Loucy (cell line): Measurements from ENCODE around the gene TPM4.

Experiments
- H2AFZ ChIP-seq: fragments of 200-600 bp; sonication (generic); 2 replicates; pipeline ENCODE4 v1.6.0; 2016; ENCODE audit warnings: antibody characterized with exemption, mild to moderate bottlenecking, low read length, moderate library complexity
- H3F3A ChIP-seq: fragments of 200-600 bp; 2 replicates; pipeline ENCODE4 v1.6.0; 2016; ENCODE audit warnings: antibody characterized with exemption, low read depth, mild to moderate bottlenecking
- H3K27me3 ChIP-seq: fragments of 200-600 bp; sonication (generic); 2 replicates; pipeline ENCODE4 v1.6.1; 2014; ENCODE audit warnings: low read length, mild to moderate bottlenecking; ENCODE audit not compliant: insufficient read depth, poor library complexity, severe bottlenecking
- H3K36me3 ChIP-seq: fragments of 200-600 bp; sonication (generic); 2 replicates; pipeline ENCODE4 v1.6.1; 2016; ENCODE audit warnings: low read length; ENCODE audit not compliant: insufficient read depth
- H3K4me1 ChIP-seq: fragments of 200-600 bp; sonication (generic); 2 replicates; pipeline ENCODE4 v1.5.1; 2014; ENCODE audit warnings: low read length, mild to moderate bottlenecking; ENCODE audit not compliant: insufficient read depth, poor library complexity, severe bottlenecking
- H3K4me2 ChIP-seq: fragments of 200-600 bp; sonication (generic); 2 replicates; pipeline ENCODE4 v1.6.0; 2014; ENCODE audit warnings: antibody characterized with exemption, low read length, low read depth, mild to moderate bottlenecking; ENCODE audit not compliant: poor library complexity, severe bottlenecking
- H3K4me3 ChIP-seq: fragments of 200-600 bp; sonication (generic); 2 replicates; pipeline ENCODE4 v1.5.1; 2014; ENCODE audit warnings: low read length, mild to moderate bottlenecking, mixed read lengths; ENCODE audit not compliant: poor library complexity, severe bottlenecking
- H3K79me2 ChIP-seq: fragments of 200-600 bp; sonication (generic); 2 replicates; pipeline ENCODE4 v1.6.1; 2014; ENCODE audit warnings: low read length; ENCODE audit not compliant: insufficient read depth
- H3K9ac ChIP-seq: fragments of 200-600 bp; sonication (generic); 2 replicates; pipeline ENCODE4 v1.6.0; 2014; ENCODE audit warnings: mild to moderate bottlenecking, low read depth, low read length, moderate library complexity; ENCODE audit not compliant: poor library complexity, severe bottlenecking
- H3K9me2 ChIP-seq: fragments of 200-600 bp; sonication (generic); replicated peaks from 2 replicates; pipeline ENCODE4 v1.6.1; 2016; ENCODE audit warnings: low read depth, low read length, mixed read lengths
- H3K9me3 ChIP-seq: fragments of 200-600 bp; sonication (generic); 2 replicates; pipeline ENCODE4 v1.6.1; 2014; ENCODE audit warnings: mild to moderate bottlenecking, antibody characterized with exemption, low read length, low read depth; ENCODE audit not compliant: insufficient read depth
- H4K20me1 ChIP-seq: fragments of 200-600 bp; sonication (generic); 2 replicates; pipeline ENCODE4 v1.6.0; 2014; ENCODE audit warnings: antibody characterized with exemption, low read length, mild to moderate bottlenecking; ENCODE audit not compliant: insufficient read depth, poor library complexity, severe bottlenecking
- CTCF ChIP-seq: fragments of 200-600 bp; sonication (generic); conservative IDR thresholded peaks from 2 replicates; pipeline ENCODE4 v1.5.1; 2014; ENCODE audit warnings: mild to moderate bottlenecking, antibody characterized with exemption, low read length
- EZH2phosphoT487 ChIP-seq: fragments of 200-600 bp; IDR thresholded peaks from 2 replicates; pipeline ENCODE4 v1.6.1; 2018; ENCODE audit warnings: antibody characterized with exemption, mild to moderate bottlenecking, moderate library complexity, borderline replicate concordance

TPM4 gene

GRCh38 chr19:16141043-16141442 is 64.7 kb downstream of the TPM4 start:
- H3K4me3 ChIP-seq = peak overlapping the region; percentile 2
- H3K4me1 ChIP-seq = peaks cover 76% of the 10 kb centered on the region
- peaks cover 50% of the 10 kb centered on the region for H3K79me2 ChIP-seq
- TF ChIP-seq CTCF (0 out of 2 replicates have a peak, but pooled peaks have one; percentile 18), EZH2phosphoT487 (no peak)
- H3K4me2 ChIP-seq = peak overlapping the region; percentile 64
- H3K9ac ChIP-seq = peak overlapping the region; percentile 83
- no peak overlapping the region for H2AFZ ChIP-seq
- H4K20me1 ChIP-seq = peaks cover 5% of the 10 kb centered on the region
- H3F3A ChIP-seq = 0 out of 2 replicates have a peak, but pooled peaks cover 7% of the 10 kb centered on the region
- H3K27me3 ChIP-seq = no peaks in the 10 kb centered on the region
- no peaks in the 10 kb centered on the region for H3K36me3 ChIP-seq
- no peaks in the 10 kb centered on the region for H3K9me2 ChIP-seq
- H3K9me3 ChIP-seq = no peaks in the 10 kb centered on the region

GRCh38 chr19:16142032-16142580 is 65.8 kb downstream of the TPM4 start:
- peaks cover 12% of the 10 kb centered on the region for H4K20me1 ChIP-seq
- TF ChIP-seq EZH2phosphoT487 = no peak
- no peak for TF ChIP-seq CTCF
- H2AFZ ChIP-seq = no peak overlapping the region
- no peak overlapping the region for H3K4me3 ChIP-seq
- H3K9me2 ChIP-seq = no peaks in the 10 kb centered on the region
- no peaks in the 10 kb centered on the region for H3K9me3 ChIP-seq
- peak overlapping the region; percentile 83 for H3K9ac ChIP-seq
- H3K4me1 ChIP-seq = peaks cover 76% of the 10 kb centered on the region
- no peaks in the 10 kb centered on the region for H3K36me3 ChIP-seq
- H3F3A ChIP-seq = 0 out of 2 replicates have a peak, but pooled peaks cover 5% of the 10 kb centered on the region
- no peak overlapping the region for H3K4me2 ChIP-seq
- no peaks in the 10 kb centered on the region for H3K27me3 ChIP-seq
- peaks cover 61% of the 10 kb centered on the region for H3K79me2 ChIP-seq

GRCh38 chr19:16143399-16144215 is 67.3 kb downstream of the TPM4 start, which contains the start of gene HSH2D:
TSS of gene HSH2D (plus strand) at chr19:16143685. CDS start at chr19:16148751, 5,066 bp downstream.
- Histone ChIP-seq H3K4me3 (peak within 1 kb of the TSS; percentile 96), H2AFZ (no peak within 1 kb of the TSS), H3K9ac (peak within 1 kb of the TSS; percentile 98), H3K36me3 (peaks cover 4% of the 10 kb centered on the region; the same call in 1 of the 2 replicates), H3K4me1 (peaks cover 79% of the 10 kb centered on the region), H3K9me2 (no peaks in the 10 kb centered on the region), H3K4me2 (peak within 1 kb of the TSS; percentile 96), H3K9me3 (no peaks in the 10 kb centered on the region), H4K20me1 (peaks cover 12% of the 10 kb centered on the region), H3F3A (peaks cover 7% of the 10 kb centered on the region), H3K79me2 (peaks cover 68% of the 10 kb centered on the region), H3K27me3 (no peaks in the 10 kb centered on the region)
- TF ChIP-seq CTCF (no peak), EZH2phosphoT487 (no peak)
